ENCODE data around the gene CTNNA3. TPM values are rescaled to one million over a fixed set of nuclear protein-coding genes. Genes with fewer than 3 reads are reported as not detected.

Gene CTNNA3
- total RNA-seq, 2 experiments from 2014 or later: 0.30 TPM; not detected in 1

- Mint-ChIP-seq H3K4me1 (no peaks in the 10 kb centered on the region), H3K27me3 (no peaks in the 10 kb centered on the region)
Observed at GRCh38 chr10:66837990-66838389, 858.0 kb downstream of the CTNNA3 start.

GRCh38 chr10:66837335-66837734, 858.7 kb downstream of the CTNNA3 start:
- Mint-ChIP-seq H3K27ac (no peak overlapping the region), H3K4me3 (no peak overlapping the region), H3K4me1 (no peaks in the 10 kb centered on the region), H3K36me3 (ENCODE audit: low read depth) (no peaks in the 10 kb centered on the region), H3K27me3 (no peaks in the 10 kb centered on the region), H3K9me3 (ENCODE audit: low read depth) (peaks cover 2% of the 10 kb centered on the region)
- CTCF ChIA-PET: interaction anchor here (1.1 kb wide), 1 partner anchor 95 kb away, joined by 3 read pairs; no protein-coding TSS in a partner anchor
- POLR2A ChIA-PET: no interaction called here
- intact Hi-C loops (cut with DNase I, micrococcal nuclease): no loop called here
- ATAC-seq: no peak
- DNase-seq: no peak

More at GRCh38 chr10:66837990-66838389, 858.0 kb downstream of the CTNNA3 start:
- no peak overlapping the region for H3K27ac Mint-ChIP-seq
- ATAC-seq (no peak), DNase-seq (no peak)
- H3K4me3 Mint-ChIP-seq: no peak overlapping the region
- ChIA-PET CTCF (interaction anchor here (1.1 kb wide), 1 partner anchor 94 kb away, joined by 3 read pairs; no protein-coding TSS in a partner anchor), POLR2A (no interaction called here)
- intact Hi-C loops (cut with DNase I, micrococcal nuclease): no loop called here
- no peaks in the 10 kb centered on the region for H3K36me3 Mint-ChIP-seq (ENCODE audit: low read depth)
- peaks cover 2% of the 10 kb centered on the region for H3K9me3 Mint-ChIP-seq (ENCODE audit: low read depth)

DNA sequence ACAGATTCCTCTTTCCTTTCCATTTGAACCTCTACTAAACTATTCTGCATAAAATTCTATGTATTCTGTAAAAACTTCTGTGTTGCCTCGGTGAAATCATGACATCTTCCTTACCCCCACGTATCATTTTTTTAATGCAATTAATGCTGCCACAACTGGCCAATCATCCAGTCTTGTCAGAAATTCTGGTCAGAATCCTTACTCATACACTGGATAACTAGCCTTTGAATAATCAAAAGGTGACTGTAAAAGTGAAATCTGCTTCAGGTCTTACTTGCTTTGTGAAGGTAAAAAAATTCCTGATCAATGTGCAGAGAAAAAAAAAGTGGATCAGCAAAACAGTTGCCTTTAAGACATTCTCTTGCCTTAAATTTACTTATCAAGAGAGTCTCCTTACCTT, 859.2 kb downstream of the CTNNA3 start:
- Mint-ChIP-seq H3K9me3 (ENCODE audit: low read depth) (peaks cover 2% of the 10 kb centered on the region), H3K4me3 (no peak overlapping the region), H3K4me1 (no peaks in the 10 kb centered on the region), H3K27ac (no peak overlapping the region), H3K27me3 (no peaks in the 10 kb centered on the region), H3K36me3 (ENCODE audit: low read depth) (no peaks in the 10 kb centered on the region)
- intact Hi-C loops (cut with DNase I, micrococcal nuclease): no loop called here
- ATAC-seq (no peak), DNase-seq (no peak)
- ChIA-PET POLR2A (no interaction called here), CTCF (interaction anchor here (1.1 kb wide), 1 partner anchor 95 kb away, joined by 3 read pairs; no protein-coding TSS in a partner anchor)

DNA sequence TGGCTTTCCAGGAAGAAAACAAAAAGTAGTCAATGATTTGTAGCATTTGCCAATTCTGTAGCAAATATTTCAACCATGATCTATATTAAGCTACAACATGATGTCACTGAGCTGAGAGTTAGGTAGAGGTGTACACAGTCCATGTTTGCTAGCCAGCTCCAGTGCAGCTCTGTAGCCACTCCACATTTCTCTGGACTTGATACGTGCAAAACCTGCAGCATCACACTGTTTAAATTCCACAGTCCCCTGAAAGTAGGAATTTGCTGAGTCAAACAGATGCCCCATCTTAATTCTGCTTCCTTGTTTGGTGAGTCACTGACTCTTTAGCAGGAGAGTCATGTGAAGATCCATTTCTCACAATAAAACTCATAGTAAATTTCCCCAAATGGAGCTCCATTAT, 859.9 kb downstream of the CTNNA3 start:
- peaks cover 2% of the 10 kb centered on the region for H3K9me3 Mint-ChIP-seq (ENCODE audit: low read depth)
- H3K36me3 Mint-ChIP-seq (ENCODE audit: low read depth): no peaks in the 10 kb centered on the region
- ATAC-seq: no peak
- H3K4me1 Mint-ChIP-seq: no peaks in the 10 kb centered on the region
- intact Hi-C loops (cut with DNase I, micrococcal nuclease): no loop called here
- no peak overlapping the region for H3K27ac Mint-ChIP-seq
- DNase-seq: no peak
- CTCF ChIA-PET: interaction anchor here (0.7 kb wide), 2 partner anchors 156 to 271 kb away, joined by 3 to 4 read pairs; no protein-coding TSS in a partner anchor
- H3K27me3 Mint-ChIP-seq: no peaks in the 10 kb centered on the region
- POLR2A ChIA-PET: no interaction called here
- no peak overlapping the region for H3K4me3 Mint-ChIP-seq

GRCh38 chr10:66835400-66835799, 860.6 kb downstream of the CTNNA3 start:
- no peak for ATAC-seq
- Mint-ChIP-seq H3K36me3 (ENCODE audit: low read depth) (no peaks in the 10 kb centered on the region), H3K27ac (no peak overlapping the region), H3K9me3 (ENCODE audit: low read depth) (peaks cover 2% of the 10 kb centered on the region), H3K4me3 (no peak overlapping the region), H3K4me1 (no peaks in the 10 kb centered on the region), H3K27me3 (no peaks in the 10 kb centered on the region)
- ChIA-PET POLR2A (no interaction called here), CTCF (interaction anchor here (0.7 kb wide), 2 partner anchors 155 to 558 kb away, joined by 3 read pairs; no protein-coding TSS in a partner anchor)
- DNase-seq: no peak
- intact Hi-C loops (cut with DNase I, micrococcal nuclease): no loop called here

DNA sequence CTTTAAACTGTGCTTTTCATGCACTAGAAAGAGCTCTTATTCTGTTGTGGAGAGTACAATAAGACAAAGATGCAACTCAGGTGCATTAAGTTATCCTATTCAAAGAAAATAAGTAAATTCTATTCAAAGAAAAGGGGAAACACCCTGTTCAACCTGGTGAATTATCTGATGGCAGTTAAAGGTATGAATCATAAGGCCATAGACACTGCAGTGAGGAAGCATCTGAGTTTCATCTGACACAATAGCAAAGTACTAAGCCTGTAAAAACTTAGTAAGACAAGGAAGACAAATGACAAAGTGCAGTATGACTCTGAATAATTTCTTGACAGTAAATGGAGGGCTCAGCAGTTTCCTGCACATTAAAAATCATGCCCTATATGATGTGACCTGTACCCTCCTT, 861.2 kb downstream of the CTNNA3 start:
- POLR2A ChIA-PET: no interaction called here
- no peak for ATAC-seq
- no peak for DNase-seq
- Mint-ChIP-seq H3K4me3 (no peak overlapping the region), H3K27ac (no peak overlapping the region), H3K4me1 (no peaks in the 10 kb centered on the region), H3K9me3 (ENCODE audit: low read depth) (peaks cover 2% of the 10 kb centered on the region), H3K36me3 (ENCODE audit: low read depth) (no peaks in the 10 kb centered on the region), H3K27me3 (no peaks in the 10 kb centered on the region)
- CTCF ChIA-PET: no interaction called here
- intact Hi-C loops (cut with DNase I, micrococcal nuclease): no loop called here

- POLR2A ChIA-PET: interaction anchor here (0.5 kb wide), 1 partner anchor 740 kb away, joined by 4 read pairs; no protein-coding TSS in a partner anchor
- Mint-ChIP-seq H3K4me3 (no peak overlapping the region), H3K4me1 (no peaks in the 10 kb centered on the region), H3K27me3 (no peaks in the 10 kb centered on the region), H3K9me3 (ENCODE audit: low read depth) (peaks cover 2% of the 10 kb centered on the region), H3K36me3 (ENCODE audit: low read depth) (no peaks in the 10 kb centered on the region), H3K27ac (no peak overlapping the region)
- intact Hi-C loops (cut with DNase I, micrococcal nuclease): no loop called here
- CTCF ChIA-PET: no interaction called here
- no peak for ATAC-seq
- DNase-seq: no peak
Observed at GRCh38 chr10:66833861-66834260, 862.1 kb downstream of the CTNNA3 start.

DNA sequence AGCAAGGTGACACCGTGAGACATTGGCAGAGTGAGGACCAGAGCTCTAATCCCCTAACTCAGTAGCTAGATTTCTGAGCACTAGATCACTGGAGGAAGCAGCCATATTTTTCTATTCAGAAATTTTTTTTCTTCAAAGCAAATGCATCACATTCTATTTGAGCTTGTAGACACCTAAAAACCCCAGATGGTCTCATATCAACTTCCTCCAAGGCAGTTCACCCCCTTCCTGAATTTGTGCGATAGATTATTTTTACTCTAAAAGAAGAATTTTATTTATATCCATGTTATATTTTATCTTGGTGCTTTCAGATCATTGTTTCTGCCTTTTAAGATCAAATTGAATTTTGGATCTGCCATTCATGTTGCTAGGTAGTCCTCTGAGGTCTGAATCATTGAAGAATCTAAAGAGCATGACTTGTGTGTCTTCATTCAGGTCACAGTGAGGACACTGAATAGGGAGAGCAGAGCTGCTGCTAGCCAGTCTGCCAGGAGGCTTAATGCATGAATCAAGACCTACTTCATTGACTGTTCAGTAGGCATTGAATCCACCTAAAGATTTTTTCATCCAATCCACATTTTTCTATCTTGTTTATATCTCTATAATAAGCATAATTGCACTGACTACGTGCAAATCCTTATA, 863.1 kb downstream of the CTNNA3 start:
- intact Hi-C loops (cut with DNase I, micrococcal nuclease): no loop called here
- no peak overlapping the region for H3K4me3 Mint-ChIP-seq
- H3K4me1 Mint-ChIP-seq: no peaks in the 10 kb centered on the region
- H3K27me3 Mint-ChIP-seq: no peaks in the 10 kb centered on the region
- CTCF ChIA-PET: interaction anchor here (0.7 kb wide), 1 partner anchor 170 kb away, joined by 3 read pairs; no protein-coding TSS in a partner anchor
- ATAC-seq (no peak), DNase-seq (no peak)
- POLR2A ChIA-PET: no interaction called here
- H3K9me3 Mint-ChIP-seq (ENCODE audit: low read depth): peaks cover 2% of the 10 kb centered on the region
- no peak overlapping the region for H3K27ac Mint-ChIP-seq
- no peaks in the 10 kb centered on the region for H3K36me3 Mint-ChIP-seq (ENCODE audit: low read depth)

DNA sequence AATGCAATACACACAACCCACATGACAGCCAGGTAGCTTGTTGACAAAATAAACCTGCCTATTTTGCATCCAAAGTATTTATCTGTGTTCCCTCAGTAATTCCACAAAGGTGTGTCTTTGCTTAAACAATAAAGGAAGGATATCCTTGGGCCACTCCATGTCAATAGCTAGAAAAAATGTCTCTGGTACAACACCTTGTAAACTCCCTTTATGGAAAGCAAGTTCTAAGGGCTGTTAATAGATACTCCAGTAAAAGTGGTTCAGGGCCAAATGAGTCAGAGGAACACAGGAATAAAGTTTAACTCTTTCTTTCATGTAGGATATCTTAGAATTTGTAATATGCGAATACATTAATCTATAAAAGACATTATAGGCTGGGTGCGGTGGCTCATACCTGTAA, 867.0 kb downstream of the CTNNA3 start:
- no peak for DNase-seq

GRCh38 chr10:66827353-66827752, 868.6 kb downstream of the CTNNA3 start:
- Mint-ChIP-seq H3K27ac (no peak overlapping the region), H3K27me3 (no peaks in the 10 kb centered on the region), H3K36me3 (ENCODE audit: low read depth) (no peaks in the 10 kb centered on the region), H3K4me3 (no peak overlapping the region), H3K9me3 (ENCODE audit: low read depth) (no peaks in the 10 kb centered on the region), H3K4me1 (no peaks in the 10 kb centered on the region)
- ChIA-PET POLR2A (no interaction called here), CTCF (no interaction called here)
- intact Hi-C loops (cut with DNase I, micrococcal nuclease): no loop called here
- ATAC-seq (no peak), DNase-seq (no peak)

More for the DNA sequence above, 867.0 kb downstream of the CTNNA3 start:
- H3K4me1 Mint-ChIP-seq: no peaks in the 10 kb centered on the region
- intact Hi-C loops (cut with DNase I, micrococcal nuclease): no loop called here
- POLR2A ChIA-PET: no interaction called here
- H3K27me3 Mint-ChIP-seq: no peaks in the 10 kb centered on the region
- CTCF ChIA-PET: no interaction called here
- H3K9me3 Mint-ChIP-seq (ENCODE audit: low read depth): no peaks in the 10 kb centered on the region
- no peak overlapping the region for H3K4me3 Mint-ChIP-seq
- ATAC-seq: no peak
- no peak overlapping the region for H3K27ac Mint-ChIP-seq
- H3K36me3 Mint-ChIP-seq (ENCODE audit: low read depth): no peaks in the 10 kb centered on the region

DNA sequence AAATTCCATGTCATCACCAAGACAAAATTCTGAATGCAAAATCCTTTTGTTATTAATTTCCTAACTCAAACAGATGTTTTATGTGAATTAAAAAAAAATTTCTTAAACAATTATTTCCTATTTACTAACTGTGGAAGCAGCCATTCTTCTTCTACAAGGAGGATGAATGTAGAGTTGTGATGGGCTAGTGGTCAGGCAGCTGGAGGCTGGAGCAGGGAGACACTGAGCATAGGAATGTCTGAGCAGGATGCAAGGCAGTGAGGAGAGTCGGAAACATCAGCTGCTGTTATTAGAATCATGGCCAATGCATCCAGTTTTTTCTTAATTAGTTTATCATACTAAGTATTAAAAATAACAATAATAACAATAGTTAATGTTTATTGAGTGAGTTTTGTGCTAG, 872.7 kb downstream of the CTNNA3 start:
- H3K36me3 Mint-ChIP-seq (ENCODE audit: low read depth): no peaks in the 10 kb centered on the region
- H3K27ac Mint-ChIP-seq: no peak overlapping the region
- no peaks in the 10 kb centered on the region for H3K9me3 Mint-ChIP-seq (ENCODE audit: low read depth)
- ATAC-seq (no peak), DNase-seq (no peak)
- no peak overlapping the region for H3K4me3 Mint-ChIP-seq
- intact Hi-C loops (cut with DNase I, micrococcal nuclease): no loop called here
- no peaks in the 10 kb centered on the region for H3K27me3 Mint-ChIP-seq
- no peaks in the 10 kb centered on the region for H3K4me1 Mint-ChIP-seq
- POLR2A ChIA-PET: no interaction called here
- CTCF ChIA-PET: no interaction called here

- H3K4me1 Mint-ChIP-seq: no peaks in the 10 kb centered on the region
- CTCF ChIA-PET: no interaction called here
- ATAC-seq (no peak), DNase-seq (no peak)
- intact Hi-C loops (cut with DNase I, micrococcal nuclease): no loop called here
- H3K27ac Mint-ChIP-seq: no peak overlapping the region
- no peaks in the 10 kb centered on the region for H3K36me3 Mint-ChIP-seq (ENCODE audit: low read depth)
- H3K27me3 Mint-ChIP-seq: no peaks in the 10 kb centered on the region
- H3K4me3 Mint-ChIP-seq: no peak overlapping the region
- POLR2A ChIA-PET: no interaction called here
- no peaks in the 10 kb centered on the region for H3K9me3 Mint-ChIP-seq (ENCODE audit: low read depth)
Observed at GRCh38 chr10:66822801-66823200, 873.2 kb downstream of the CTNNA3 start.

Data from activated CD4-positive, alpha-beta T cell treated with anti-CD3 and anti-CD28 coated beads for 36 hours (primary cell).